DMS153 treated with DMSO at 0.1 percent for 48 hours (cell line): ENCODE data around the gene HLX.

Experiments used
- DNase-seq: peaks from one replicate; lab custom pipeline; 2025; ENCODE audit not compliant: unreplicated experiment; lab: John Stamatoyannopoulos, UW

HLX gene

DNA sequence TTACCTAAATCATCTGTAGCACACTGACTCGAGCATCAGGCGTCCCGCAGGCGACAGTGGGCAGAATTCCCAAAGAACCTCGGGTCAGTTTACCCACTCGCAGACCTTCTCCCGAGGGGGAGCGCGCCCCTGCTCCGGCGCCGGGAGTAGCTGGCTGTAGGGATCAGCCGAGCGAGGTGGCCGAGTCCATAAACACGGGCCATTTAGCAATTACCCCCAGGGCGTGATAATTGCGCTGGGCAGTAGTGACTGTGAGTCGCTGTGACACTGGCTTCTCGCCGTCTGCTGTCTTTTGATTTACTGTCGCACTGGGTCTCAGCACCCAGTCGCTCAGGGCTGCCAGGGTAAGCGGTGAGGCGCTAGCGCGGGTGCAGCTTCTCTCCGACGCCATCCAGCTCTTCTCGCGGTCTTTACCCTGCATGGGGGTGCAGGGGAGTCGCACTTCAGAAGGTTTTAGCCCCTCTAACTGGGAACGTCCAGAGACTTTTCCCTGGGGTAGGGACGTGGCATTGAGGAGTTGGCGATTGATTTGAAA is 16.2 kb downstream of the HLX start:
- DNase-seq = no peak

DNA sequence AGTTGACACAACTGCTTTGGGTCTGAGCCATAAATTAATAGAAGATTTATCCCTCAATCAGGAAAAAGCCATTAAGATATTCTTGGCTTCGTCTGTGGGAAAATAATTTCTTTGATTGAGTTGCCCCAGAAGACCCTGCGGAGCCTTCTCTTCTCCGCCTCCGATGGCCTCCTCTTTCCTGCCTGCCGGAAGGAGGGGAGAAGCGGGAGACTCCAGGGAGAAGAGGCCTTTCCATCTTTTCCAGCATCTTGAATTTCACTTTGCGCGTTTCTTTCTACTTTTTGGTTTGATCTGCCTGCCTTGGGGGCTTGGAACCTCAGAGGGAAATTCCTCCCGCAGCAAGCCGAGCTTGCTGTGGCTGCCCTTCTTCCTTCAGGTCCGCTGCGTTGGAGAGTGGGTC is 16.8 kb downstream of the HLX start:
- no peak for DNase-seq

DNA sequence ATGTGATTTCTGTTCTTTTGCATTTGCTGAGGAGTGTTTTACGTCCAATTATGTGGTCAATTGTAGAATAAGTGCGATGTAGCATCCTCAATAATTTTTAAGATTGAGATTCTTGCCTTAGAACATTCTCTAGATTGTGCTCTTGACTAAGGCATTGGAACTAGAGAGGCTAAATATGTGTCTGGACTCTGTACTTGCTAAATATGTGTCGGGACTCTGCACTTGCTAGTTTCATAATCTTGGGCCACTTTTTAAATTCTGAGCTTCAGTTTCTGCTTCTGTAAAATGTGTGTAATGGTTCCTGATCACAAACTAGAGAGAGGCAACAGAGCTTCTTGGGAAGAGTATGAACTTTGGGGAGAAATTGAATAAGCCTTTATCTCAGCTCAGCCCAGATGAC is 21.6 kb downstream of the HLX start:
- no peak for DNase-seq

DNA sequence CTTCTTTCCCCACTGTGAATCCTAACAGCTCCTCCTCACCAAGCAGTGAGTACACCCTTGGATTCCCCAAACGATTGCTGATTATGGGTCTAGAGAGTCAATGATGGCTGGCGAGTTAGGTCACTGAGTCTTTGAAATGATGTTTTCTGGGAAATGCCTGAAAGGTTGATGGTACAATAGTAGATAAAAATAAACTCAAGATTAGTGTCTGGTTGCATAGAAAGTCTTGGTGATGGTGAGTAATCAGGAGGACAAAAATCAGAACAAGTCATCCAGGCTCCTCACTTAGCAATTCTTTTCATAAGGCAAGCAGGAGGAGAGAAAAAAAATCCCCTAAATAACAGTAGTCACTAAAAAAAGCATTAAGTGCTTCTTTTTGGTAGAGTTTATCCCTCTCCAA is 22.6 kb downstream of the HLX start:
- DNase-seq = no peak

DNA sequence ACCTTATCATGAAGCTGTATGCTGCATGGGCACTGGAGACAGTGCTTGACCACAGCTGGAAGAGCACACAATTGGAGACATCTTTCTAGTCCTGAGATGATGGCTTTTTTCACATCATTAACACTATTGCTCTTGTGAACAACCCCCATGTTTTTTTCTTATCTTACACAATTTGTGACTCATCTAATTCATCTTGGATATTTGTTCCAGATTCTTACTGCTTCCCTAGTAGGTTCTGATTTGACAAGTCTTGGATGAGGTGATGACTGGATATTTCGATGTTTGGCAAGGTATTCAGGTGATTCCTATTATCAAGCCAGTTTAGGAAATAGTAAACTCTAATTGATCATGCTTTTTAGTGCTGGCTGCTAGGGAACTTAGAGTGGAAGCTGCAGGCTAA is 23.7 kb downstream of the HLX start:
- DNase-seq = no peak

DNA sequence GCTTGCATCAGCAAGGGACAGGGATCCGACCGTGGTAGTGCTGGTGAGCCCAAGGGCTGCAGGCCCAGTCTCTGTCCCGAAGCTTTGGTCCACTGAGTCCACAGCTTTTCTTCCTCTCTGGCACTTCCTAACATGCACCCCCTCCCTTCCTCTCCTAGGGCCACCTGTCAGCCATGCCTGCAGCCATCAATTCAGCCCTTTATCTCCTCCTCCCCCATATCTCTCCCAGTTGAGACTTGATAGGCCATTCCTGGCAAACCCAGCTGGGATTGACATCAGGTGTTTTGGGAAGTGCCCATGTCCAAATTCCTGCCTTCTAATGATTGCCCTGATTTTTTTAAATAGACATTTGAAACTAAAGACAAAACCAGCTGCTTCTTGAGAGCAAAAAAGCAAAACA is 25.6 kb downstream of the HLX start:
- no peak for DNase-seq

DNA sequence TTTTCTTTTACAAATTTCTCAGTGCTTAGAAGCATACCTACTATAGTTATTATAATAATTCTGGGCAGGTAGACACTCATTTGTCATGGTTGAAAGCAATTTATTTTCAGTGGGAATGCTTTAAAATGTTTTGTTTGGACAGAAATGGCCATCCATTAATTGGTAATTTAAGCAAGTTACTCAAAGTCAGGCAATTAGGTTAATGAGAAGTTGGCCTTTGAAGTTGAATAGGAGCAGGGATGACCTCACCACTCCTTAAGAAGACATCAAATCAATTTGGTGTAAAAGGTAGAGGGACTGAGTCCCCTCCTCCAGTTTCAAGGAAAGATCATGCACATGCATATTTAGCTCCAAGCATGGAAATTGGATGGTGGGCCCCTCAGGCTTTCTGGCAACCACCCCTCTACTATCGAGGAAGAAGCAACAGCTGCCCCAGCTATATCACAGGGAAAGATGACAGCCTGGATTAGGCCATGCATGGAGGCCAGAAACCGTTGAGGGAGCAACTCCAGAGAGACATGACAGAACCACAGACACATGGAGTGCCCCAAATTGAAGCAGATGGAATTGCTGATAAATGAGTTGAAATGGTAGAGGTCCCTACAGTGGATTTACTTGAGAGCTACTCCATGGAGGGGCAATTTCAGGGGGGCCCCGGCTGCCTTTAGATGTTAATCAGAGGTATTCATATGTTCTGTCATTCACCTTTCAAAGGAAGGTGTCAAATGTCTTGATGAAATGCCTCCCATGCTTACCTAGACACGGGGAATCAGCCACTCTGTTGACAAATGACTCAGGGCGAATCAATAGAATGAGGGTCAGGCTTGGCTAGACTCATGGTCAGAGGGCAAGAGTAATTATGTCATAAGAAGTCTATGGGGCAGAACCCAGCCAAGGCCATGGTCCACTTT is 26.7 kb downstream of the HLX start:
- DNase-seq = no peak

DNA sequence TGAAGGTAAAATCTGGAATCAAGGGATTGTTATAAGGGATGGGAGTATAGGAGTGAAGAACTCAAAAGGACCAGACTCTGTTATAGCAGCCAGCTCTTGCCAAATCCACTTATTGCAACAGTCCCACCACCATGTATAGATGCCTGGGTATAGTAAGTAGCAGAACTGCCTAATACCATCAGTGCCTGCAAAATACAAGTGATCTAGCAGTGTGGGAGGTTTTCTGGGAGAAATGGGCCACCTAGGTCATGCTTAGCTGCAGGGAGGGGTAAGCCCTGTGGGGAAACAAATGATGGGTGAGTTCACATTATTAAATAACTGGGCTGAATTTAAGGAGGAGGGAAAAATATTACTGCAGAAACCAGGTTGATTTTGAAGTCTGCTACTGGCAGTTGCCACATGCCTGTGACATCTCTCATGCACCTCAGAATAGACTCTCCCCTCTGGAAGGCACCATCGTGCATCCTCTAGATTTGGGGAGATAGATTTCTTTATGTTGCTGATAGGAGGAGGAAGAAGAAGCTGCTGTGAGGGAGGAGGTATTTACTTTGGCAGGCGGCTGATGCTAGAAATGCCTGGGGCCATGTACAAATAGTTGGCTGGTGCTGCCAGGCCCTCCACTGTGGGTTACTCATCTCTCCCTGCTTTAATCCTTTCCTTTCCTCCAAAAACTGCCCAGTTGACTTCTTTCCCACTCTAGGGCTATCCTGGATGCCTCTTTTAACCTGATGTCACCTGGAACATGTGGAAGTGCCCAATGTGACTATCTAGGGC is 27.5 kb downstream of the HLX start:
- no peak for DNase-seq

DNA sequence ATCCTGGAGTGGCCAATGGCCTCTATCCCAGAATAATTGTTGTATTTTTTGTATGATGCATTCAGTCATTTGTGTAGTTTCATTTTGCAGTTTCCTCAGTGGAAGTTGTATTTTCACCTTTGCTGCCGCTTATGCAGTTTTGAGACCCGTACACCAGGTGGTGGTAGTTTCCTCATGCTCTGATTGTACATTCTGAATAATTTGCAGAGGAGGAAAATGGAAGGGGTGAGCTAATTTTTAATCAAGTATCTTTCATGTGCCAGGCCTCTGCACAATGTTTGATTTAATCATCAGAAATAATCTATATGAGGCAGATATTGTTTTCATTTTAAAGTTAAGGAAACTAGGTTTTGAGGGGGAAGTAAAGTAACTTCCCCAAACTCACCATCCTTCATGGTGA is 29.5 kb downstream of the HLX start:
- peak; percentile 23 for DNase-seq

DNA sequence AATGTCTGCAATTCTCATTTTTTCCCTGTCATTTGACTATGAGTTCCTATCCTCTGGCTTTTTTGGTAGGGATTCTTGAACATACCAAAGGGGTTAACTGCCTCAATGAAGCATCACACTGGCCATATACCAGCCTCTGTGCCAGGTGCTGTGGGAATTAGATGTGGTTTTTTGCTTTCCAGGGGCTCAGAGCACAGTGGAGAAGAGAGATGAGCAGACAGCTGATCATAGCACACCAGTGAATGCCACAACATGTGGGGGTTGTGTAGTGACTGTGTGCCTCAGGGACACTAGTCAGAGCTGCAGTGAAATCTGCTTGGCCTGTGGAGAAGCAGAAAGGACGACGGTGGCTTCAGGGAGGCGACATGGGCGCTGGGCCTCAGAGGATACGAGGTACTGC is 30.8 kb downstream of the HLX start:
- DNase-seq = no peak

DNA sequence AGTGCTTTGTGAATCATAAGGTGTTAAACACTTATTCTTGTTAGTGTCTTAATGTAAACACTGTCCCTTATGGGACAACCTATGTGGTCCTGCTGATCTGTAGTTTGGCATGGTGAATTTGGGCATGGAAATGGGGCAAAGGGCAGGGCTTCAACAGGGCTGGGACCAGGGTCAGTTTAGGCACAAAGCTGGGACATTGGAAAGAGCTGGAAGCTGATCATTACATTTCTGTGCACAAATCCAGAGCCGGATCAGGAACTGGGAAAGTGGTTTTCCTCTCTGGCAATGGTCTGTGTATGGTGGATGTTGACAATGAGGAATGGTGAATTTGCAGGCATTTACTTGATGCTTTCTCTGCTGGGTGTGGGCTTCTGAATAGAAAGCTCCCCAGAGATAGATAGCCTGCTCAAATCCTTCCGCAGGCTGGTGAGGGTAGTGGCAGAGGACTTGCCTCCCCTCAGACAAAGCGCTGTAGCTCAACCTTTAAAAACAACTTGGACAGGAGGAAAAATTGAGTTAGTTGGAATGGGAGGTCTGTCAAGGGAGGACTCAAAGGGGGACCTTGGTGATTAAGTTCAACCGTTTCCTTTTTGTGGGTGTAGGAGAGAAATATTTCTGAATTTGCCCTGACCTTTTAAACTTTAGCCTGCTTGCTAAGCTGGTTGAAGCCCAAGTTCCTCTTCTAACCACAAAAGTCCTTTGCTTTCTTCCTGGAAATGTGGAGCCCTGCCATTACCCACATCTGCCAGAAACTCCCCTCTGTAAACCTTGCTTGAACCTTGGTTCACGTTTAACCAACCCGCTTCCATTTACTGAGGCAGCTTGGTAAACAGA is 35.3 kb downstream of the HLX start:
- no peak for DNase-seq

DNA sequence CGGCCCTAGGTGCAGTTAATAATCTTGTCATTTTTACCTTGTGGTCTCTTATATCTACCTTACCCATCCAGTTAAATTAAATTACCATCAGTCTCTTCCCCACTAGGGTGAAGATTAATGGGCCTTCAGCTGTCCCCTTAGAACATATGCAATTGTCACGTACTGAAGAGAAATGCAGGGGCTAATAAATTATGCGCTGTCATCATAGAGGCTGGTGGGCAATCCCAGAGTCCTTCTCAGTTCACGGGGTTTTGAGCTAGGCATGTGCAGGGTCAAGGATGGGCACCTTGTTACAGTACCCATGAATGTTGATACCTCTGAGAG is 35.8 kb downstream of the HLX start:
- DNase-seq = no peak

DNA sequence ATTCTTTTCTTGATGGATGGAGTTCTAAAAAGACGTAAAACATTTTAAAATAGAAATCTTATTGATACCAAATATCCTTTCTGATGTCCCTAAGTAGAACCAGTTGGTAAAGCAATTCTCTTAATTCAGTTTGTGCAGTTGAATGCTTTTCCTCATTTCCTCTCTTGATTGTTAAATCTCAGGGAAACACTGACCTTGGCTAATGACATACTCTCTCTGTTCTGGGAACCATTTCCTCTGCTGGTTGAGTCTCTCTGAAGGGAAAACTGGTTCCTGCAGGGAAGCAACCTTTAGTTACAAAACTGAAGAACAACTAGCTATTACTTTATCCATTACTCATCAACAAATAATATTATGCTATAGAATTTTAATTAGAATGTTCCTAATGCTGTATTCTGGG is 36.7 kb downstream of the HLX start:
- DNase-seq = no peak

DNA sequence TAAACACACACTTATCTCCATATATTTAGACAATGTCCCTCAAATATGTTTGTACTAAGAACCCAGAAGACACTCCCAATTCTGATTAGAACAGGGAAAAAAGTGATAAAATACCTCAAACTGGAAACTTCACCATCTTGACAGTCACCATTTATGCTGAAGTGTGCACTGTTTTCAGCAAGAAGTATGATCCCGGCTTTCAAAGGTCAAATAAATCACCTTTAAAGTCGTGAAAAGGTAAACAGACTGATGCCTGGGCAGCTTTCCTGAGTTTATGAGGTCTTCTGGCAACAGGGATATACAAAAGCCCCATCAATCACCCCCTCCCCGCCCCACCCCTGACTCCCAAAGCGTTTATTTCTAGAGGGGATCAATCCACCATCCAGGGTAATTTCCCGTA is 37.9 kb downstream of the HLX start:
- no peak for DNase-seq

DNA sequence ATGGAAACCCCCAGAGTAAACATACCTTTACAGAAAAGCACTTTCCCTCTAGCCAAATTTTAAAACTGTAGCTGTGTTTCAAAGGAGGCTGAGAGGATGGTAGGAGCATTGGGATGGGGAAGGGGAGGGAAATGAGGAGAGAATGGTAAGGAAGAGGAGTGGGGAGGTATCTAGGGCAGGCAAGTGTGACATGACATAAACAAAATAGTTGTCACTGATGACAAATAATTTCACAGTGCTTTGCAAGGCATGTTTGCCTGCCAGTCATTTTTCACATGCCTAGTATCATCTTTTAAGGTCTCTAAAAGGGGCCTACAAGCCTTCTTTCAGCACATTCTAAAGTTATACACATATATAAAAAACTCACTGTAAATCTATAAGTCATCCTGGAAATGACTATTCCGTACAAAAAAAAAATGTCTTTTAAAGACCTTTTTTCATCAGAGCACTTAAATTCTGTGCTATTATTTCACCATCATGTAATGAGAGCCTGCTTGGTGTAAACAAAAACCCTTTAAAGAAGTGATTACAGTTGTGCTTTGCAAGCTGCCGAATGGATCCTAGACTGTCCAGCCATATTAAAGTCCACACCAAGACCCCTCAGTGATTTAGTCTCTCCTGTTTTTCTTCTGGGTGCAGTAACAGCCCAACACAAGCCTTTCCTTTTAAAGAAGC is 38.4 kb downstream of the HLX start:
- no peak for DNase-seq

DNA sequence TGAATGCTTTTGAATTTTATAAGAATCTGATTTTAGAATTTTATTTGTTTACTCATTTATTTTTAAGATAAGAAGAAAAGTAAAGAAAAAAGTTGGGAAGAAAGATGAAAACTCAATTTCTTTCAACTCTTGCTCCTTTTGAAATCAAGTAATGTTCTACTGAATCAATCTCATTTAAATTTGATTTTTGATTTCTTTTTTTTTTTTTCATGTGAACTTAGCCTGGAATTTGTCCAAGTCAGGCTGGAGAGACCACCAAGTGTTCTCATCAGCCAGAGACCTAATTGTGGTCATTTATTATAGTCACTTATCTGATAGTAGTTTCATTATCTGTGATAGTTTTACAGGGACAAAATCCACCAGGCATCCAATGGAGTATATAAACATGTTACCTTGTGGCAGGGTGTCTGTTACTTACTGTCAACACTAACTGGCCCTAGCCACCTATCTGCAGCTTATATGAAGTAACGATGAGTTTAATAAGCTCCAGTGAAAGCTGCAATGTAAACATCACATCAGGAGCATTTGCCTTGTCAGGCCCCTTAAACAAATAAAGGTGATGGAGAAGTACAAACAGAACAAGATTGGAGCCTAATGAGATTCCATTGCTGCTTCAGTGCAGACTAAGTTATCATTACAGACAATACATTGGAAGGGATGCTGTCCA is 39.2 kb downstream of the HLX start:
- DNase-seq = peak; percentile 73

DNA sequence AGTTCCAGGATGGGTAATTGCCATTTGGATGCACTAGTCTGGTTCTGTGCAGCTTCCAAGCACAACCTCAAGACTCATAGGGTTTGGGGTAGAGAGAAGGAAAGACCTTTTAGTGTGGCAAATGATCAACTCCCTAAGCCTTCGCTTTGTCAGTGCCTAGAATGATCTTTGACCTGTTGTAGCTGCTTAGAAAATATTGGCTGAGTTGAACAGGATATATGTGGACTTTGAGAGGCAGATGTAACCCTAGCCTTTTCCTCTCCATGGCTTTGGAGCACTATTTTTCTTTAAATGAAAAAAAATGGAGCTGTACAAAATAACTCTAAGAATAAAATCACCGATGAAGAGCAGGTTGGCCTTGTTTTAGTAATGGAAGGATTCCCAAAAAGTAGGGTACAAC is 41.7 kb downstream of the HLX start:
- DNase-seq = no peak

DNA sequence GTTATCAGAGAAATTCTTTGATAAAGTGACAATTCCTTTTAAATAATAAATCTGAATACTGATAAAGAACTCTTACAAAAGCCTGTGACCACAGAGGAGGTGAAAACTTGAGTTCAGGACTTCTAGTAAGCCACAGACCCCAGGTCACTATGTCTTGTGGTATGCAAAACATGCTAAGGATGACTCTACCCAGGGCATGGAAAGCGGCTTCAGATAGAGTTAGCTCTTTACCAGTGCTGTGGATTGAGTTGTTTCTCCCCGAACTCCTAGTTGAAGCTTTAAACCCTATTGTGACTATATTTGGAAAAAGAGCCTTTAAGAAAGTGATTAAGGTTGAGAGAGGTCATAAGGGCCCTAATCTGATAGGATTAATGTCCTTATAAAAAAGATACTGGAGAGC is 42.3 kb downstream of the HLX start:
- no peak for DNase-seq

DNA sequence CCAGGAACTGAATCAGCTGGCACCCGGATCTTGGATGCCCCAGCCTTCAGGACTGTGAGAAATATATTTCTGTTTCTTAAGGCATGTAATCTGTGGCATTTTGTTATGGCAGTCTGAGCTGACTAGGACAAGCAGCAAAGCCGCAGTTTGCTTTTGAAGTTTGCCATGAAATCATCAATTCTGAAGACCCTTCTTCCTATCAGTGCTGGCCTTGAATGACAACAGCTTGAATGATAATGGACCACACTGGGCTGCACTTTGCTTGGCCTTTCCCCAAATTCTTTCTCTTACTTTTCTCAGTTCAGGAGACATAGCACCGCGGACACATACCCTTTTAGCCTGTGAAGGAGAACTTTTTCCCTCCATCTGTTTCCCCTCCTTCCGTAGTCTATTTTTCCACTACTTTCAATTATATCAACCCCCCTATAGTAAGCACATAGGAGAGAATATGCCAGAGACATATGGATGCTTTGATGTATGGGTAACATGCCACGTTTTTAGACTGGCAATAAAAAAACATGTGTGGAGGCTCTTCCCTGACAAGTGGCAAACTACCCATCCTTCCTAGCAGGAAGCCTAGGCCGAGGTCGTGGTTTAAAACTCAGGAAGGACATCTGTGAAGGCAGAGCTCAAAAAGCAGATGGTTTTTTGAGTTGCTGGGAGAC is 42.9 kb downstream of the HLX start:
- no peak for DNase-seq

DNA sequence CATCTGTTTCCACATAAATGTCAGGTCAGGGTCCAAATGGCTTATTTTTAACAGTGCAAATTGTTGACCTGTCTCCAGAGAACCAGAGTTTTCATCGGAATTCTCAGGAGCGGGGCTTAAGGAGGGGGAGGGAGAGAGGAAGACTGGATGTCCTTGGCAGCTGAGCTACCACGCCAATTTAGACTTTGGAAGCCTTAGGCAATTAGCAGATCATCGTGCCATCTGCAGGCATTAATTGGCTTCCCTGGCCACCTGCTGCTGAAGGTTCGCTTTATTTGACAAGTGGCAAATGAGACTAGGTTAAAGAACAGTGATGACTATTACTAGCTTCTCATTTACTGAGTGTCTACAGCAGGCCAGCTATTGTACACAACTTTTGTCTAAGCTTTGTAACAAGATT is 43.7 kb downstream of the HLX start:
- DNase-seq = no peak
